Measurements from ENCODE around the gene CDH2. TPM values are rescaled to one million over a fixed set of nuclear protein-coding genes. Genes with fewer than 3 reads are reported as not detected.

Gene CDH2
- total RNA-seq, 1 experiment from 2014 or later: 15.0 TPM

DNA sequence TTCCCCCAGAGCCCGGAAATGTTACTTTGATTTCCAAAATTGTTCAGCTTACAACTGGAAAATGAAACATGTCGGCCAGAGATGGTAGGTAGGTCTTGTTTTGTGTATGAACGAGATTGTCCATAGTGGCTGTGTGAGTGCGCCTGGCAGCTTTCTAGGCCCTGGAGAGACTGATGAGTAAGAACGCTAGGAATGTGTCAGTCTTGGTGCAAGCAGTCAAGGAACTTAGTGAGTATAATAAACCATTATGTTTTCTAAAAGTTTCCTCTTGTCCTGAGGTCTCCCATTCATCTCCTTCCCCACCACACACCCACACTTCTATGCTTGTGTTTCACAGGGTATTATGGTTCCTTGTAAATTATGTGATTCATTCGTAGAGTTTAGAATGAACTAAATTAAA lies 234.2 kb downstream of the CDH2 start:
- ChIA-PET CTCF (no interaction called here), POLR2A (ENCODE audit: low non-redundant PET) (no interaction called here)
- H3K27ac ChIP-seq (ENCODE audit: low read depth, low read length, poor library complexity, severe bottlenecking): no peak overlapping the region
- peaks cover 3% of the 10 kb centered on the region for H3K27me3 ChIP-seq (replicated peaks; ENCODE audit: insufficient read depth, low read depth, low read length, poor library complexity)
- no peaks in the 10 kb centered on the region for H3K36me3 ChIP-seq (ENCODE audit: insufficient read depth, low read length, poor library complexity, severe bottlenecking)
- no peak for TF ChIP-seq EZH2 (IDR thresholded peaks at IDR 0.05; ENCODE audit: borderline replicate concordance, low read depth, low read length, poor library complexity, severe bottlenecking)
- no peak for TF ChIP-seq CTCF (conservative IDR thresholded peaks at IDR 0.05; ENCODE audit: low read depth, low read length)
- no TSS peak for BruUV-seq (replicated peaks)
- no peaks in the 10 kb centered on the region for H3K4me1 ChIP-seq (ENCODE audit: insufficient read depth, low read length, poor library complexity, severe bottlenecking)
- no peaks in the 10 kb centered on the region for H3K9me3 ChIP-seq (ENCODE audit: low read depth, low read length, poor library complexity, severe bottlenecking)
- H3K4me3 ChIP-seq (ENCODE audit: low read depth, low read length, poor library complexity, severe bottlenecking): no peak overlapping the region
- intact Hi-C loops (cut with micrococcal nuclease; ENCODE audit: unreplicated experiment): no loop called here
- DNase-seq (ENCODE audit: low spot score): peak; percentile 8

GRCh38 chr18:27931535-27931934 lies 245.4 kb downstream of the CDH2 start:
- Histone ChIP-seq H3K4me3 (ENCODE audit: low read depth, low read length, poor library complexity, severe bottlenecking) (no peak overlapping the region), H3K9me3 (ENCODE audit: low read depth, low read length, poor library complexity, severe bottlenecking) (no peaks in the 10 kb centered on the region), H3K4me1 (ENCODE audit: insufficient read depth, low read length, poor library complexity, severe bottlenecking) (no peaks in the 10 kb centered on the region), H3K27me3 (replicated peaks; ENCODE audit: insufficient read depth, low read depth, low read length, poor library complexity) (no peaks in the 10 kb centered on the region), H3K36me3 (ENCODE audit: insufficient read depth, low read length, poor library complexity, severe bottlenecking) (no peaks in the 10 kb centered on the region), H3K27ac (ENCODE audit: low read depth, low read length, poor library complexity, severe bottlenecking) (no peak overlapping the region)
- ChIA-PET POLR2A (ENCODE audit: low non-redundant PET) (no interaction called here), CTCF (no interaction called here)
- TF ChIP-seq EZH2 (IDR thresholded peaks at IDR 0.05; ENCODE audit: borderline replicate concordance, low read depth, low read length, poor library complexity, severe bottlenecking) (no peak), CTCF (conservative IDR thresholded peaks at IDR 0.05; ENCODE audit: low read depth, low read length) (no peak)
- DNase-seq (ENCODE audit: low spot score): no peak
- intact Hi-C loops (cut with micrococcal nuclease; ENCODE audit: unreplicated experiment): no loop called here
- BruUV-seq (replicated peaks): no TSS peak

GRCh38 chr18:27922780-27923179 lies 254.2 kb downstream of the CDH2 start:
- no peak for DNase-seq (ENCODE audit: low spot score)
- H3K4me1 ChIP-seq (ENCODE audit: insufficient read depth, low read length, poor library complexity, severe bottlenecking): peaks cover 4% of the 10 kb centered on the region
- CTCF ChIA-PET: no interaction called here
- TF ChIP-seq EZH2 (IDR thresholded peaks at IDR 0.05; ENCODE audit: borderline replicate concordance, low read depth, low read length, poor library complexity, severe bottlenecking) (no peak), CTCF (conservative IDR thresholded peaks at IDR 0.05; ENCODE audit: low read depth, low read length) (no peak)
- H3K4me3 ChIP-seq (ENCODE audit: low read depth, low read length, poor library complexity, severe bottlenecking): no peak overlapping the region
- H3K27me3 ChIP-seq (replicated peaks; ENCODE audit: insufficient read depth, low read depth, low read length, poor library complexity): no peaks in the 10 kb centered on the region
- H3K9me3 ChIP-seq (ENCODE audit: low read depth, low read length, poor library complexity, severe bottlenecking): no peaks in the 10 kb centered on the region
- BruUV-seq (replicated peaks): no TSS peak
- POLR2A ChIA-PET (ENCODE audit: low non-redundant PET): no interaction called here
- peak overlapping the region; percentile 26 for H3K27ac ChIP-seq (ENCODE audit: low read depth, low read length, poor library complexity, severe bottlenecking)
- no peaks in the 10 kb centered on the region for H3K36me3 ChIP-seq (ENCODE audit: insufficient read depth, low read length, poor library complexity, severe bottlenecking)
- intact Hi-C loops (cut with micrococcal nuclease; ENCODE audit: unreplicated experiment): no loop called here

Data from A673 (cell line).